ENCODE measurements around the gene NTM. TPM values are rescaled to one million over a fixed set of nuclear protein-coding genes. Genes with fewer than 3 reads are reported as not detected.

The NTM gene
- total RNA-seq, 1 experiment from 2014 or later = not detected

GRCh38 chr11:131583938-131584337 is 213.5 kb downstream of the NTM start:
- Histone ChIP-seq H3K4me2 (ENCODE audit: low read length) (no peak overlapping the region), H3K9me3 (ENCODE audit: control insufficient read depth in 1 of 2, insufficient read depth in 1 of 2, low read depth in 1 of 2, low read length in 2 of 2) (peaks cover 6 to 15% of the 10 kb centered on the region in 2 experiments; a peak in 2 of 4 replicates), H2AFZ (ENCODE audit: low read depth, low read length, poor library complexity, severe bottlenecking) (no peak overlapping the region), H3K27me3 (ENCODE audit: insufficient read depth, low read length) (no peaks in the 10 kb centered on the region), H3K27ac (ENCODE audit: low read depth, low read length) (no peak overlapping the region), H3K79me2 (ENCODE audit: insufficient read depth, low read length) (no peaks in the 10 kb centered on the region), H3K9me2 (ENCODE audit: insufficient read depth) (no peaks in the 10 kb centered on the region), H3K9ac (ENCODE audit: low read length) (no peak overlapping the region), H3K4me1 (ENCODE audit: control insufficient read depth in 1 of 2, insufficient read depth in 2 of 2, low read length in 2 of 2) (no peaks in the 10 kb centered on the region), H3K4me3 (replicated peaks in 1 of 2; ENCODE audit: low read depth in 1 of 2, low read length in 2 of 2) (no peak overlapping the region), H3K36me3 (ENCODE audit: control insufficient read depth in 1 of 2, insufficient read depth in 2 of 2, low read length in 2 of 2) (no peaks in the 10 kb centered on the region), H4K20me1 (ENCODE audit: insufficient read depth) (no peaks in the 10 kb centered on the region)
- intact Hi-C loops (cut with micrococcal nuclease) = no loop called here
- DNase-seq (ENCODE audit: low read depth, low spot score) (no peak), ATAC-seq (no peak)
- BruUV-seq (replicated peaks) = no TSS peak
- RAD21 ChIA-PET (ENCODE audit: low non-redundant PET in 1 of 2, low total read pairs in 2 of 2, uncharacterized antibody in 2 of 2, unreplicated experiment in 2 of 2) = no interaction called here
- CTCF ChIA-PET = no interaction called here
- TF ChIP-seq EZH2 (IDR thresholded peaks at IDR 0.05) = no peak
- no peak for TF ChIP-seq SIN3A (IDR thresholded peaks at IDR 0.05; ENCODE audit: low read depth)
- TF ChIP-seq SRF (IDR thresholded peaks at IDR 0.05; ENCODE audit: low read depth) = no peak
- TF ChIP-seq CTCF (IDR thresholded peaks at IDR 0.05 in 2 of 3, conservative IDR thresholded peaks at IDR 0.05 in 1 of 3; ENCODE audit: borderline replicate concordance in 1 of 3, insufficient read depth in 1 of 3, low read depth in 2 of 3, low read length in 2 of 3) = no peak
- POLR2A ChIA-PET = no interaction called here

GRCh38 chr11:131584785-131585592 is 214.6 kb downstream of the NTM start:
- Histone ChIP-seq H3K27me3 (ENCODE audit: insufficient read depth, low read length) (no peaks in the 10 kb centered on the region), H3K36me3 (ENCODE audit: control insufficient read depth in 1 of 2, insufficient read depth in 2 of 2, low read length in 2 of 2) (no peaks in the 10 kb centered on the region), H3K4me1 (ENCODE audit: control insufficient read depth in 1 of 2, insufficient read depth in 2 of 2, low read length in 2 of 2) (no peaks in the 10 kb centered on the region), H3K4me3 (replicated peaks in 1 of 2; ENCODE audit: low read depth in 1 of 2, low read length in 2 of 2) (no peak overlapping the region), H4K20me1 (ENCODE audit: insufficient read depth) (no peaks in the 10 kb centered on the region), H3K9ac (ENCODE audit: low read length) (no peak overlapping the region), H3K9me2 (ENCODE audit: insufficient read depth) (no peaks in the 10 kb centered on the region), H3K79me2 (ENCODE audit: insufficient read depth, low read length) (no peaks in the 10 kb centered on the region), H2AFZ (ENCODE audit: low read depth, low read length, poor library complexity, severe bottlenecking) (no peak overlapping the region), H3K27ac (ENCODE audit: low read depth, low read length) (no peak overlapping the region), H3K4me2 (ENCODE audit: low read length) (no peak overlapping the region), H3K9me3 (ENCODE audit: control insufficient read depth in 1 of 2, insufficient read depth in 1 of 2, low read depth in 1 of 2, low read length in 2 of 2) (peaks cover 6 to 15% of the 10 kb centered on the region in 2 experiments; a peak in 2 of 4 replicates)
- RAD21 ChIA-PET (ENCODE audit: low non-redundant PET in 1 of 2, low total read pairs in 2 of 2, uncharacterized antibody in 2 of 2, unreplicated experiment in 2 of 2) = no interaction called here
- no peak for DNase-seq (ENCODE audit: low read depth, low spot score)
- ATAC-seq = no peak
- TF ChIP-seq CTCF (IDR thresholded peaks at IDR 0.05 in 2 of 3, conservative IDR thresholded peaks at IDR 0.05 in 1 of 3; ENCODE audit: borderline replicate concordance in 1 of 3, insufficient read depth in 1 of 3, low read depth in 2 of 3, low read length in 2 of 3) (peak in 1 of 3 experiments; percentile 27; a peak in 2 of 6 replicates), POLR2AphosphoS5 (IDR thresholded peaks at IDR 0.05; ENCODE audit: low read depth, low read length) (no peak), FOSL1 (IDR thresholded peaks at IDR 0.05; ENCODE audit: low read depth) (no peak), EZH2phosphoT487 (IDR thresholded peaks at IDR 0.05; ENCODE audit: borderline replicate concordance) (no peak), RAD21 (IDR thresholded peaks at IDR 0.05; ENCODE audit: low read depth) (no peak), ATF3 (IDR thresholded peaks at IDR 0.05) (no peak), MAX (IDR thresholded peaks at IDR 0.05) (no peak)
- POLR2A ChIA-PET = no interaction called here
- intact Hi-C loops (cut with micrococcal nuclease) = no loop called here
- no TSS peak for BruUV-seq (replicated peaks)
- CTCF ChIA-PET = no interaction called here

All from HCT116 (cell line).